Measurements from ENCODE around the gene ADK.

ADK gene

GRCh38 chr10:74262856-74263255 lies 111.8 kb downstream of the ADK start:
- Histone ChIP-seq H3K4me1 (ENCODE audit: control insufficient read depth, insufficient read depth, low read length) (no peaks in the 10 kb centered on the region), H3K4me3 (ENCODE audit: low read length) (no peak overlapping the region), H3K9ac (ENCODE audit: low read length) (no peak overlapping the region), H3K27ac (ENCODE audit: low read depth, low read length) (no peak overlapping the region), H3K27me3 (ENCODE audit: control insufficient read depth, insufficient read depth, low read length) (no peaks in the 10 kb centered on the region), H3K36me3 (ENCODE audit: control insufficient read depth, insufficient read depth, low read length) (no peaks in the 10 kb centered on the region)

DNA sequence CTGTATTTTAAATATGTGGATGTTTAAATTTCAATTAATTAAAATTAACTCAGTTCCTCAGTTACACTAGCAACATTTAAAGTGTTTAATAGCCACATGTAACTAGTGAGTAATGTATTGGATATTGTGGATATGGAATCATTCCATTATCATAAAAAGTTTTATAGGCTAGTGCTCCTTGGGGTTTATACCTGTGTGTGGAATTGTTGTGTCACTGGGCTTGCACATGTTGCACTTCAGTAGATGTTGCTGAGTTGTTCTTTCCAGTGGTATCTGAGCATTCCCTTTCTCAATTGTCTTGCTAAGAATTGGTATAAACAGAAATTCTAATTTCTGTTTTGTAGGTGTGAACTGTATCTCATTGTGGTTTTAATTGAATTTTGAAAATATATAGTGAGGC lies 113.0 kb downstream of the ADK start:
- Histone ChIP-seq H3K9ac (ENCODE audit: low read length) (no peak overlapping the region), H3K4me3 (ENCODE audit: low read length) (no peak overlapping the region), H3K27me3 (ENCODE audit: control insufficient read depth, insufficient read depth, low read length) (no peaks in the 10 kb centered on the region), H3K27ac (ENCODE audit: low read depth, low read length) (no peak overlapping the region), H3K4me1 (ENCODE audit: control insufficient read depth, insufficient read depth, low read length) (no peaks in the 10 kb centered on the region), H3K36me3 (ENCODE audit: control insufficient read depth, insufficient read depth, low read length) (no peaks in the 10 kb centered on the region)

- H3K9ac ChIP-seq (ENCODE audit: low read length): no peak overlapping the region
- no peaks in the 10 kb centered on the region for H3K4me1 ChIP-seq (ENCODE audit: control insufficient read depth, insufficient read depth, low read length)
- no peak overlapping the region for H3K4me3 ChIP-seq (ENCODE audit: low read length)
- H3K36me3 ChIP-seq (ENCODE audit: control insufficient read depth, insufficient read depth, low read length): no peaks in the 10 kb centered on the region
- H3K27ac ChIP-seq (ENCODE audit: low read depth, low read length): no peak overlapping the region
- no peaks in the 10 kb centered on the region for H3K27me3 ChIP-seq (ENCODE audit: control insufficient read depth, insufficient read depth, low read length)
Observed at GRCh38 chr10:74272288-74272687, 121.3 kb downstream of the ADK start.

DNA sequence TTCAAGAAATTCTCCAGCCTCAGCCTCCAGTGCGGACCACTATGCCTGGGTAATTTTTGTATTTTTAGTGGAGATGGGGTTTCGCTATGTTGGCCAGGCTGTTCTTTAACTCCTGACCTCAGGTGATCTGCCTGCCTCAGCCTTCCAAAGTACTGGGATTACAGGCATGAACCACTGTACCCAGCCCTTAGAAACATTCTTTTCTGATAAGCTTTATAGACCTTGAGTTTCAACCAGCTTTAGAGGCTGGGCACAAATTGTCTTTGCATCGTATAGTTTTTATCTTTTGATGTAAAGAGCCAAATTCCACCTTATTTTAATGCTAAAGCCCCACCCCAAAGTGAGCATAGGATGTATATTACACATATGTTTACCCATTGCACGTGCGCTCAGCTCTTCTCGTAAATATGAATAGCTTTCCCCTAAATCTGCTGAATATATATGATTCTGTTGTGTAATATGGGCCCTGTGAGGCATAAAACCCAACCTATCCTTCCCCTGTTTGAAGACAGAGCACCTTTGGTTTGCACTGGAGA lies 124.8 kb downstream of the ADK start:
- H3K9ac ChIP-seq (ENCODE audit: low read length): no peak overlapping the region
- no peak overlapping the region for H3K4me3 ChIP-seq (ENCODE audit: low read length)
- H3K27ac ChIP-seq (ENCODE audit: low read depth, low read length): no peak overlapping the region
- H3K27me3 ChIP-seq (ENCODE audit: control insufficient read depth, insufficient read depth, low read length): no peaks in the 10 kb centered on the region
- no peaks in the 10 kb centered on the region for H3K36me3 ChIP-seq (ENCODE audit: control insufficient read depth, insufficient read depth, low read length)
- H3K4me1 ChIP-seq (ENCODE audit: control insufficient read depth, insufficient read depth, low read length): no peaks in the 10 kb centered on the region

- no peaks in the 10 kb centered on the region for H3K27me3 ChIP-seq (ENCODE audit: control insufficient read depth, insufficient read depth, low read length)
- no peak overlapping the region for H3K9ac ChIP-seq (ENCODE audit: low read length)
- H3K36me3 ChIP-seq (ENCODE audit: control insufficient read depth, insufficient read depth, low read length): no peaks in the 10 kb centered on the region
- no peak overlapping the region for H3K4me3 ChIP-seq (ENCODE audit: low read length)
- no peaks in the 10 kb centered on the region for H3K4me1 ChIP-seq (ENCODE audit: control insufficient read depth, insufficient read depth, low read length)
- H3K27ac ChIP-seq (ENCODE audit: low read depth, low read length): no peak overlapping the region
Observed at GRCh38 chr10:74276416-74276815, 125.4 kb downstream of the ADK start.

- H3K4me1 ChIP-seq (ENCODE audit: control insufficient read depth, insufficient read depth, low read length): no peaks in the 10 kb centered on the region
- no peak overlapping the region for H3K4me3 ChIP-seq (ENCODE audit: low read length)
- H3K27ac ChIP-seq (ENCODE audit: low read depth, low read length): no peak overlapping the region
- no peaks in the 10 kb centered on the region for H3K27me3 ChIP-seq (ENCODE audit: control insufficient read depth, insufficient read depth, low read length)
- no peaks in the 10 kb centered on the region for H3K36me3 ChIP-seq (ENCODE audit: control insufficient read depth, insufficient read depth, low read length)
- H3K9ac ChIP-seq (ENCODE audit: low read length): no peak overlapping the region
Observed at GRCh38 chr10:74282151-74282847, 131.3 kb downstream of the ADK start.

DNA sequence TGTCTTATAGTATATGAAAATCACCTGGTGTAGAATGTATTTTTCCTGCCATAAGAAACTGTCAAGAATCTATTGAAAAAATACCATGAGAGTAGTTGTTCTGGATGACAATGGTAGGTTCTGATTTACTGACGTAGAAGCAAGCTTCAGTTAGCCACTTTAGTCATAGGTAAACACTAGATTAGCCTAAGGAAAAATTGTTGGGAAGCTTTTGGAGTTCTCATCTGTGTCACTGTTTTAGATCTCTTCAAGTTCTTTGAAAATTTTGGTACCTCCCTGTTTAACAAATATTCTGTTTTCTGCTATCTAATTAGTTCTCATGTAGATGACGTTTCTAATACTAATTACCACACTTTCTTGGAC lies 131.8 kb downstream of the ADK start:
- Histone ChIP-seq H3K27ac (ENCODE audit: low read depth, low read length) (no peak overlapping the region), H3K9ac (ENCODE audit: low read length) (no peak overlapping the region), H3K36me3 (ENCODE audit: control insufficient read depth, insufficient read depth, low read length) (no peaks in the 10 kb centered on the region), H3K27me3 (ENCODE audit: control insufficient read depth, insufficient read depth, low read length) (no peaks in the 10 kb centered on the region), H3K4me1 (ENCODE audit: control insufficient read depth, insufficient read depth, low read length) (no peaks in the 10 kb centered on the region), H3K4me3 (ENCODE audit: low read length) (no peak overlapping the region)

DNA sequence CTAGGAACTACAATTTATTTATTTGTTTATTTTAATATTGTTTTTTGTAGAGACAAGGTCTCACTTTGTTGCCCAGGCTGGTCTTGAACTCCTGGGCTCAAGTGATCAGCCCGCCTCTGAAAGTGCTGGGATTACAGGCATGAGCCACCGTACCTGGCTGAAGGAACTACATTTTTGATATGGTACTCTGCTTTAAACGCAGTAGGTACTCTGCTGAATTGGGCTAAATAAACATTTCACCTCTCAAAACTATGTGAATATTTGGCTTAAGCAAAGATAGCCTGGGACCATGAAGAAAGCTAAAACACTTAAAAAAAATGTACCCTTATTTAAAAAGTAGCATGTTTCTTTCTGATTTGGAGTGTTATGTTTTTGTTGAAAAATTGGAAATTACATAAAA lies 138.2 kb downstream of the ADK start:
- H3K27me3 ChIP-seq (ENCODE audit: control insufficient read depth, insufficient read depth, low read length): no peaks in the 10 kb centered on the region
- no peak overlapping the region for H3K27ac ChIP-seq (ENCODE audit: low read depth, low read length)
- peaks cover 7% of the 10 kb centered on the region for H3K4me1 ChIP-seq (ENCODE audit: control insufficient read depth, insufficient read depth, low read length)
- no peak overlapping the region for H3K9ac ChIP-seq (ENCODE audit: low read length)
- H3K36me3 ChIP-seq (ENCODE audit: control insufficient read depth, insufficient read depth, low read length): no peaks in the 10 kb centered on the region
- no peak overlapping the region for H3K4me3 ChIP-seq (ENCODE audit: low read length)

DNA sequence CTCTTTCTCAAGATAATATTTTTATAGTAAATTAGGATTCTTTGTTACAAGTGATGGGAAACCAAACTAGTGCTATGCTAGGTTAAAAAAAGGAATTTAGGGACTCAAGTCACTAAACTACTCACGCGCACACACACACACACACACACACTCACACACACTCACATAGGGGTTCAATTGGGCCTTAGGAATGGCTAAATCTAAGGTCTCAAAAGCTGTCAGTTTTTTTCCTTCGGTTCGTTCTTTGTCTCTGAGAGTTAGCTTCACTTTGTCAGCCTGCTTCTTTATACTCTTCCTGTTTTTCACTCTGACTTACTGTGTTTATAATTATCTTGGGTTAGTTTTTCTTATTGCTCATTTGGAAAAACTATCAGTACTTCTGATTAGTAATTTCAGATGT lies 138.9 kb downstream of the ADK start:
- no peak overlapping the region for H3K9ac ChIP-seq (ENCODE audit: low read length)
- no peaks in the 10 kb centered on the region for H3K27me3 ChIP-seq (ENCODE audit: control insufficient read depth, insufficient read depth, low read length)
- peak overlapping the region; percentile 34 for H3K27ac ChIP-seq (ENCODE audit: low read depth, low read length)
- H3K4me1 ChIP-seq (ENCODE audit: control insufficient read depth, insufficient read depth, low read length): peaks cover 7% of the 10 kb centered on the region
- H3K36me3 ChIP-seq (ENCODE audit: control insufficient read depth, insufficient read depth, low read length): no peaks in the 10 kb centered on the region
- H3K4me3 ChIP-seq (ENCODE audit: low read length): no peak overlapping the region

- H3K36me3 ChIP-seq (ENCODE audit: control insufficient read depth, insufficient read depth, low read length): no peaks in the 10 kb centered on the region
- H3K27ac ChIP-seq (ENCODE audit: low read depth, low read length): no peak overlapping the region
- H3K4me1 ChIP-seq (ENCODE audit: control insufficient read depth, insufficient read depth, low read length): peaks cover 7% of the 10 kb centered on the region
- no peak overlapping the region for H3K9ac ChIP-seq (ENCODE audit: low read length)
- H3K4me3 ChIP-seq (ENCODE audit: low read length): no peak overlapping the region
- no peaks in the 10 kb centered on the region for H3K27me3 ChIP-seq (ENCODE audit: control insufficient read depth, insufficient read depth, low read length)
Observed at GRCh38 chr10:74290708-74291107, 139.7 kb downstream of the ADK start.

GRCh38 chr10:74292871-74293427 lies 141.9 kb downstream of the ADK start:
- Histone ChIP-seq H3K4me3 (ENCODE audit: low read length) (no peak overlapping the region), H3K4me1 (ENCODE audit: control insufficient read depth, insufficient read depth, low read length) (peaks cover 7% of the 10 kb centered on the region), H3K36me3 (ENCODE audit: control insufficient read depth, insufficient read depth, low read length) (no peaks in the 10 kb centered on the region), H3K27me3 (ENCODE audit: control insufficient read depth, insufficient read depth, low read length) (no peaks in the 10 kb centered on the region), H3K9ac (ENCODE audit: low read length) (no peak overlapping the region), H3K27ac (ENCODE audit: low read depth, low read length) (no peak overlapping the region)

- Histone ChIP-seq H3K36me3 (ENCODE audit: control insufficient read depth, insufficient read depth, low read length) (no peaks in the 10 kb centered on the region), H3K9ac (ENCODE audit: low read length) (no peak overlapping the region), H3K4me3 (ENCODE audit: low read length) (no peak overlapping the region), H3K4me1 (ENCODE audit: control insufficient read depth, insufficient read depth, low read length) (peaks cover 7% of the 10 kb centered on the region), H3K27me3 (ENCODE audit: control insufficient read depth, insufficient read depth, low read length) (no peaks in the 10 kb centered on the region), H3K27ac (ENCODE audit: low read depth, low read length) (no peak overlapping the region)
Observed at GRCh38 chr10:74293686-74294371, 142.8 kb downstream of the ADK start.

Data from rectal smooth muscle tissue (tissue), 1 donor.